DMS 273 treated with DMSO at 0.1 percent for 48 hours (cell line): ENCODE measurements around the gene NME4.
A peak's percentile ranks its signal among the peaks of the same experiment; 100 is the strongest.
"Not testable (repeated sequence)": the region's sequence is repeated elsewhere in the genome, so short reads cannot be mapped to it uniquely, and the experiment has no call there.

Experiments used
- DNase-seq: peaks from one replicate; lab custom pipeline; 2025; lab: John Stamatoyannopoulos, UW

Gene NME4

GRCh38 chr16:377419-377951 is 19.5 kb upstream of the NME4 start:
- no peak for DNase-seq

- DNase-seq: not testable (repeated sequence)
These were observed 18.7 kb upstream of the NME4 start for GRCh38 chr16:378113-378820.

- no peak for DNase-seq
These were observed 18.2 kb upstream of the NME4 start for GRCh38 chr16:378821-379182.

GRCh38 chr16:379183-379960 is 17.6 kb upstream of the NME4 start:
- DNase-seq: no peak

- DNase-seq: no peak
These were observed 16.8 kb upstream of the NME4 start for GRCh38 chr16:379961-380761.

- DNase-seq: no peak
These were observed 16.3 kb upstream of the NME4 start for GRCh38 chr16:380762-381011.

- no peak for DNase-seq
These were observed 15.8 kb upstream of the NME4 start for GRCh38 chr16:381012-381788.

GRCh38 chr16:381789-382717 is 14.9 kb upstream of the NME4 start, which contains the start of gene PGAP6:
TSS of gene PGAP6 (minus strand) at chr16:381978. CDS start at chr16:381821, 157 bp downstream.
- no peak for DNase-seq

GRCh38 chr16:383326-384051 is 13.5 kb upstream of the NME4 start:
- DNase-seq: no peak

GRCh38 chr16:386641-387156 is 10.3 kb upstream of the NME4 start:
- DNase-seq: no peak

- not testable (repeated sequence) for DNase-seq
These were observed 9.0 kb upstream of the NME4 start for GRCh38 chr16:387761-388666.

GRCh38 chr16:389352-389751 is 7.6 kb upstream of the NME4 start:
- DNase-seq: no peak

- peak; percentile 27 for DNase-seq
These were observed 5.1 kb upstream of the NME4 start for GRCh38 chr16:391885-392335.

GRCh38 chr16:392450-393030 is 4.5 kb upstream of the NME4 start:
- DNase-seq: no peak

GRCh38 chr16:396199-396598 is 800 bp upstream of the NME4 start:
- no peak for DNase-seq

GRCh38 chr16:396605-397004 is 394 bp upstream of the NME4 start:
- no peak for DNase-seq

GRCh38 chr16:397736-398332 is 835 bp downstream of the NME4 start:
- no peak for DNase-seq
